Activated naive CD8-positive, alpha-beta T cell treated with anti-CD3 and anti-CD28 coated beads, Interleukin-2, amount 50 U/mL, for 24 hours (primary cell): Measurements from ENCODE around the gene ZFP36L1.
A peak's percentile ranks its signal among the peaks of the same experiment; 100 is the strongest.

Experiments used
- ATAC-seq: fragments of 150-1000 bp; cut with Tn5 transposase; one replicate; pipeline ENCODE4 v1.10.0; 2021
- DNase-seq: peaks from one replicate; pipeline ENCODE4 v3.0.0; 2021
- H3K27ac Mint-ChIP-seq: one replicate; pipeline ENCODE4 v1.8.0; 2021; ENCODE audit warnings: mild to moderate bottlenecking, mixed read lengths
- H3K27me3 Mint-ChIP-seq: one replicate; pipeline ENCODE4 v1.8.0; 2021; ENCODE audit warnings: mixed read lengths
- H3K36me3 Mint-ChIP-seq: one replicate; pipeline ENCODE4 v1.8.0; 2021; ENCODE audit warnings: low read depth, mixed read lengths
- H3K4me1 Mint-ChIP-seq: one replicate; pipeline ENCODE4 v1.8.0; 2021; ENCODE audit warnings: mixed read lengths
- H3K4me3 Mint-ChIP-seq: one replicate; pipeline ENCODE4 v1.8.0; 2021; ENCODE audit warnings: mild to moderate bottlenecking, moderate library complexity, mixed read lengths
- H3K9me3 Mint-ChIP-seq: one replicate; pipeline ENCODE4 v1.8.0; 2021; ENCODE audit warnings: mixed read lengths

The ZFP36L1 gene, protein sequence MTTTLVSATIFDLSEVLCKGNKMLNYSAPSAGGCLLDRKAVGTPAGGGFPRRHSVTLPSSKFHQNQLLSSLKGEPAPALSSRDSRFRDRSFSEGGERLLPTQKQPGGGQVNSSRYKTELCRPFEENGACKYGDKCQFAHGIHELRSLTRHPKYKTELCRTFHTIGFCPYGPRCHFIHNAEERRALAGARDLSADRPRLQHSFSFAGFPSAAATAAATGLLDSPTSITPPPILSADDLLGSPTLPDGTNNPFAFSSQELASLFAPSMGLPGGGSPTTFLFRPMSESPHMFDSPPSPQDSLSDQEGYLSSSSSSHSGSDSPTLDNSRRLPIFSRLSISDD

DNA sequence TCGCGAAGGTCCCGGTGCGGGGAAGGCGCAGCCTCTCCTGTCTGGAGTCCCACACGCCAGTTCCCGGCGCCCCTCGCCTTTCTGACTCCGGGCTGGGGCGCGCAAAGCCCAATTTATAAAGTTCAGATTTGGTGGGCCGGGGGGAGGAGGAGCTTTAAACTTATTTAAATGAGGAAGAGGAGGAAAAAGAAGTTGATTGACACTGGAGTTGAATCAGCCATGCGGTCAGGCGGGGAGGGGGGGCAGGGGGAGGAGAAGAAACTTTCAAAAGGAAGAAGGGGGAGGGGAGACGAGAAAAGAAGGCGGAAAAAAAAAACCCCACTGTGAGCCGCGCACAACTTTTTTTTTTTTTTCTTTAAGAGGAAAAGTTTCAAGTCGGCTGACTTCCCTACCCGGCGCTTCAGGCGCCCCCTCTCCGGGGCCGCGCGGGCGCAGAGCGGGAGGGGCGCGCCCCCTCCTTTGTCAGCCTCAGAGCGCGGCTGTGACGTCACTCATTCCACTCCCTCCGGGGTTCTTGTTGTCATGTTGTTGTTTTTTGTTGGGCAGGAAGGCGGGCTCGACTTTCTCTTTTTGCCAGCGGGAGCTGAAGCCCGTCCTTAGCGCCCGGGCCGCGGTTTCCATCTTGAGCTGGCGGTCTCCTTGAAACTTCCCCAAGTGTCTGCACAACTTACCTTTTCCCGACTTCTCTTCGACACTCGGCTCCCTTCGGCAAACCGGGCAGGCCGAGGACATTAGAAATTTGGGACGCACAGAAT, at the start of gene ZFP36L1:
TSS of gene ZFP36L1 (minus strand) at position 89 of the 755 bp plus-strand sequence. CDS start 129 bp downstream, outside the sequence.
- DNase-seq (peak; percentile 89), ATAC-seq (peak; percentile 13)
- Mint-ChIP-seq H3K9me3 (no peaks in the 10 kb centered on the region), H3K27me3 (peaks cover 3% of the 10 kb centered on the region), H3K4me3 (peak within 1 kb of the TSS; percentile 92), H3K4me1 (peaks cover 56% of the 10 kb centered on the region), H3K27ac (peak within 1 kb of the TSS; percentile 99), H3K36me3 (peaks cover 48% of the 10 kb centered on the region)

DNA sequence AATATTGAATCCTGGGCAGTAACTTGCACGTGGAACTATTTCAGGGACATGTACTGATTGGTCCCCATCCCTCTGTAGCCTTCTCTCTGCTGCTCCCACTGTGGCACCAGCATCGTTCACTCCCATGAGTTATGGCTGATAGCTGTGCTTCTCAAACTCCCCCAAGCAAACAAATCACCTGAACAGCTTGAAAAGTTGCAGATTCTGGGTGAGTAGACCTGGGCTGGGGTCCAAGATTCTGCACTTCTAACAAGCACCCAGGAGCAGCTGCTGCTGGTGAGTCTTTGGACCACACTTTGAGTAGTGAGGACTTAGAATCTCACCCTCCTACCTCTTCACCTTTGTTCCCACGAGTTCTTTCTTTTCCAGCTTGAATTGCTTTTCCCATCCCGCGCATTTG, 49.4 kb upstream of the ZFP36L1 start:
- Mint-ChIP-seq H3K36me3 (peaks cover 4% of the 10 kb centered on the region), H3K27ac (peak overlapping the region; percentile 3), H3K9me3 (peaks cover 3% of the 10 kb centered on the region), H3K4me3 (no peak overlapping the region), H3K4me1 (peaks cover 50% of the 10 kb centered on the region), H3K27me3 (peaks cover 4% of the 10 kb centered on the region)
- DNase-seq = no peak
- ATAC-seq = no peak

DNA sequence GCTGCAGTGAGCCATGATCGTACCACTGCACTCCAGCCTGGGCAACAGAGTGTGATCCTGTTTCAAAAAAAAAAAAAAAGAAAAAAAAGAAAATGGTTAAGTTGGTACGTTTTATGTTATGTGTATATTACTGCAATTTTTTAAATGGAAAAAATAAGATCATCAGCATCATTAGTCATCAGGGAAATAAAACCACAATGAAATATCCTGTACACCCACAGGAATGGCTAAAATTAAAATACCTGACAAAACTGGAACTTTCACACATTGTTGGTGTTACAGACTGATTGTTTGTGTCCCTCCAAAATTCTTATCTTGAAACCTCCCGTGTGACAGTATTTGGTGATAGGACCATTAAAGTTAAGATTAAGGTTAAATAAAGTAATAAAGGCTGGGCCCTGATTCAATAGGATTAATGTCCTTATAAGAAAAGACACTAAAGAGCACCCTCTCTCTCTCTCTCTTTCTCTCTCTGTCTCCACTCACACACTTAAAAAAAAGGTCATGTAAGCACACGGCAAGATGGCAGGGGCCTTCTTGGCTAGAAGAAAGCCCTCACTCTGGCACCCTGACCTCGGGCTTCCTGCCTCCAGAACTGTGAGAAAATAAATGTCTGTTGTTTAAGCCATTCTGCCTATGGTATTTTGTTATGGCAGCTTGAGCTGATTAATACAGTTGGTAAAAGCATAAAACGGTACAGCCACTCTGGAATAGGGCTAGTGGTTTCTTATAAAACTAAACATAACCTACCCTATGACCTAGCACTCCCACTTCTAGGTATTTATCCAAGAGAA, 48.3 kb upstream of the ZFP36L1 start:
- Mint-ChIP-seq H3K4me3 (peak overlapping the region; percentile 59), H3K4me1 (peaks cover 48% of the 10 kb centered on the region), H3K27me3 (peaks cover 4% of the 10 kb centered on the region), H3K36me3 (peaks cover 9% of the 10 kb centered on the region), H3K9me3 (peaks cover 12% of the 10 kb centered on the region), H3K27ac (peak overlapping the region; percentile 94)
- ATAC-seq (peak; percentile 25), DNase-seq (no peak)

DNA sequence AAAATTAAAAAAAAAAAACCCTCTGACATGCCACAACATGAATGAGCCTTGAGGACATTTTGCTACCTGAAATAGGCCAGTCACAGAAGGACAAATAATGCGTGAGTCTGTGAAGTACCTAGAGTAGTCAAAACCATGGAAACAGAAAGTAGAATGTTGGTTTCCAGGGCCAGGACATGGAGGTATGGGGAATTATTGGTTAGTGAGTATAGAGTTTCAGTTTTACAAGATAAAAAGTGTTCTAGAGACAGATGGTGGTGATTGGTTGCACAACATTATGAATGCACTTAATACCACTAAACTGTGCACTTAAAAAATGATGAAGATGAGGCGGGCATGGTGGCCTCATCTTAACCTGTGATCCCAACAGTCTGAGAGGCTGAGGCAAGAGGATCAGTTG, 47.6 kb upstream of the ZFP36L1 start:
- H3K27me3 Mint-ChIP-seq = peaks cover 4% of the 10 kb centered on the region
- H3K27ac Mint-ChIP-seq = peak overlapping the region; percentile 94
- H3K9me3 Mint-ChIP-seq = peaks cover 19% of the 10 kb centered on the region
- peak overlapping the region; percentile 59 for H3K4me3 Mint-ChIP-seq
- peaks cover 16% of the 10 kb centered on the region for H3K36me3 Mint-ChIP-seq
- DNase-seq (no peak), ATAC-seq (peak; percentile 79)
- H3K4me1 Mint-ChIP-seq = peaks cover 49% of the 10 kb centered on the region

DNA sequence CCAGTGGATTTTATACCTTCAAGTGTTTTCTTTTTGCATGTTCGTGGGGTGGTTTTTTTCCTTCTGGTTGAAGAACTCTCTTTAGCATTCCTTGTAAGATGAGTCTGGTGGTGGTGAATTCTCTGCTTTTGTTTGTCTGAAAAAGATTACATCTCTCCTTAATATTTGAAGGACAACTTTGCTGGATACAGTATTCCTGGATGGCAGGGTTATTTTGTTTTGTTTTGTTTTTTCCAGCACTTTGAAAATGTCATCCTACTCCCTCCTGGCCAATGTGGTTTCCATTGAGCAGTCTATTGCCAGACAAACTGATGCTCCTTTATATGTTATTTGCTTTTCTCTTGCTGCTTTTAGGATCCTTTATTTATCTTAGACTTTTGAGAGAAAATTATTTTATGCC, 43.2 kb upstream of the ZFP36L1 start:
- no peak overlapping the region for H3K27ac Mint-ChIP-seq
- DNase-seq (no peak), ATAC-seq (no peak)
- no peak overlapping the region for H3K4me3 Mint-ChIP-seq
- peaks cover 22% of the 10 kb centered on the region for H3K4me1 Mint-ChIP-seq
- H3K9me3 Mint-ChIP-seq = peaks cover 38% of the 10 kb centered on the region
- H3K27me3 Mint-ChIP-seq = no peaks in the 10 kb centered on the region
- peaks cover 23% of the 10 kb centered on the region for H3K36me3 Mint-ChIP-seq

DNA sequence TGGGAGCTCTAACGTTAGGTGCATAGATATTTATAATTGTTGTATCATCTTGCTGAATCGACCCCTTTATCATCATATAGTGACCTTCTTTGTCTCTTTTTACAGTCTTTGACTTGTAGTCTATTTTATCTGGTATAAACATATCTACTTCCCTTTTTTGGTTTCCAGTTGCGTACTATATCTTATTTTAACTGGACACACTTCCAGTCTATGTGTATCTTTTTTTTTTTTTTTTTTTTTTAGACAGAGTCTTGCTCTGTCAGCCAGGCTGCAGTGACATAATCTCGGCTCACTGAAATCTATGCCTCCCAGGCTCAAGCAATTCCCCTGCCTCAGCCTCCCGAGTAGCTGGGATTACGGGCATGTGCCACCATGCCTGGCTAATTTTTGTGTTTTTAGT, 41.9 kb upstream of the ZFP36L1 start:
- DNase-seq = no peak
- Mint-ChIP-seq H3K36me3 (peaks cover 23% of the 10 kb centered on the region), H3K4me1 (peaks cover 11% of the 10 kb centered on the region), H3K9me3 (peaks cover 39% of the 10 kb centered on the region), H3K27ac (no peak overlapping the region), H3K27me3 (no peaks in the 10 kb centered on the region), H3K4me3 (no peak overlapping the region)
- no peak for ATAC-seq

DNA sequence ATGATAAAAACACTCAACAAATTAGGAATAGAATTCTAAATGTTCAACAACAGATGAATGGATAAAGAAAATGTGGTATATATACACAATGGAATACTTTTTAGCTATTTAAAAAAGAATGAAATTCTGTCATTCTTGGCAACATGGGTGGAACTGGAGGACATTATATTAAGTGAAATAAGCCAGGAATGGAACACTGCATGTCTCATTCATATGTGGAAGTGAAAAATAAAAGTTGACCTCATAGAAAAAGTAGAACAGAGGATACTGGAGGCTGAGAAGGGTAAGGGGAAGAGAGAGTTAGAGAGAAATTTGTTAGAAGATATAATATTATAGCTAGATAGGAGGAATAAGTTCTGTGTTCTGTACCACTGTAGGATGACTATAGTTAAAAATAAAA, 35.8 kb upstream of the ZFP36L1 start:
- Mint-ChIP-seq H3K4me1 (peaks cover 5% of the 10 kb centered on the region), H3K27ac (no peak overlapping the region), H3K9me3 (peaks cover 12% of the 10 kb centered on the region), H3K27me3 (no peaks in the 10 kb centered on the region), H3K4me3 (no peak overlapping the region), H3K36me3 (no peaks in the 10 kb centered on the region)
- ATAC-seq = no peak
- DNase-seq = no peak

DNA sequence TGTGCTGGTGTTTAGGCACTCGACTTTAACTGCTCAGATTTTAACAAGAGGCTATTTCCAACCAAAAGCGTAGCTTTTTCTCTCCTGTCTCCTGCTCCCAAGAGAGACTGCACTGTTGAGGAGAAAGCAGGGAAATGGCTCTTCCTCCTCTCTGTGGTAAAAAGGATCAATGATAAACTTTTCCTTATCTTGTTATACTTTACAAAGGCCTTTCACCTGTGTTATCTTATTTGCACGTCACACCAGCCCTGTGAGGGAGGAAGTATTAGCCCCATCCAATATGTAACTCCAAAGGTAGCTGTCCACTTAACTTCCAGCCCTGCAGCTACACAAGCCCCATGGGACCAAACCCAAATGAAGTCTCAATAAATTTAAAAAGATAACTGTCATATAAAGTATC, 32.9 kb upstream of the ZFP36L1 start:
- Mint-ChIP-seq H3K4me3 (no peak overlapping the region), H3K9me3 (no peaks in the 10 kb centered on the region), H3K27ac (no peak overlapping the region), H3K36me3 (no peaks in the 10 kb centered on the region), H3K27me3 (no peaks in the 10 kb centered on the region), H3K4me1 (peaks cover 25% of the 10 kb centered on the region)
- no peak for DNase-seq
- no peak for ATAC-seq

DNA sequence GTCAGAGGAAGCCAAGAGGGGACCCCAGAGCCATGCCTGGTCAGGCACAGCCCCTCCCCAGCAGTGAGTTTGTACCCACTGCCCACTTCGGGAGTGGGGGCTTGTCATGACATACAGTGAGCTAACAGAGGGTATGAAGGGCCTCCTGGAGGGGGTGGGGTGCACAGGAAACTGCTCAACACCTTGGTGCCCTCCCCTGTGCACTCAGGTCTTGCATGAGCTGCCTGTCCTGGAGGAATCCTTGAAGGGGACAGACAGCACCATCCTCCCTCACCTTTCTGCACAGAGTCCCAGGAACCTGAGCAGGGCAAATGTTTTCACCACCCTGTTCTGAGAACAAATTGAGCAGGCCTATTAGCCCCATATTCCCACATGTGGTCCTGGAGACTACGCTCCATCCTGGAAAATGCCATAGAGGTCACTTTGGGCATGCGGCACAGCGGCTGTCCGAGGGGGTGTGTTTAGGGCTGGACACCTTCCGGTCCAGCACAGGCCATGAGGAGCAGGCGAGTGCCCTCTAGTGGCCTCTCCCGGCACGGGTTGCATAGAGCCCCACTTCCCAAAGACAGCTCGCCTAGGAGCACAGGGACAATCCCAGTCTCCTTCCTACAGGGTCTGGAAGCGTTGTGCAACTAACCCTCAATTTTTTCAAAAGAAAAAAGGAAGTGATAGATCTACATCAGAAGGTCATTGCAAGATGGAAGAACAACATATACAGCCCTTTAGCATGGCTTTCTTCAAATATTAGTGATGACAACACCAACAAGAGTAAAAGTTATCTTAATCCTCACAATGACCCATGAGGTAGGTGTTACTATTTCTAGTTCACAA, 31.9 kb upstream of the ZFP36L1 start:
- Mint-ChIP-seq H3K4me1 (peaks cover 35% of the 10 kb centered on the region), H3K36me3 (no peaks in the 10 kb centered on the region), H3K27ac (no peak overlapping the region), H3K4me3 (no peak overlapping the region), H3K9me3 (no peaks in the 10 kb centered on the region), H3K27me3 (no peaks in the 10 kb centered on the region)
- DNase-seq = peak; percentile 62
- no peak for ATAC-seq

DNA sequence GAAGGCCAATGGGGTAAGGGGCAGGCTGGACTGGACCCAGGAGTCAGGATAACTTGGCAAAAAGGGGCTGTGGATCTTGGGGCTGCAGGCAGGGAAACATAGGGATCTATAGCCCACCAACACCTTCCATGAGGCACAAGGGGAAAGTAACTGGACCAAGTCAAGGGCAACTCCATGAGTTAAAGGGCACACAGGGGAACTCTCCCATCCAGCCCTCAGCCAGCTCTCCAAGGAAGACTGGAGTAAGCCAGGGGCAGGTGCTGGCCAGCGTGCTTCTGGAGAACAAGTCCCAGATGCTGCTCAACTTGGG, 31.3 kb upstream of the ZFP36L1 start:
- no peak overlapping the region for H3K4me3 Mint-ChIP-seq
- no peaks in the 10 kb centered on the region for H3K9me3 Mint-ChIP-seq
- H3K4me1 Mint-ChIP-seq = peaks cover 40% of the 10 kb centered on the region
- H3K27me3 Mint-ChIP-seq = no peaks in the 10 kb centered on the region
- ATAC-seq (no peak), DNase-seq (no peak)
- no peak overlapping the region for H3K27ac Mint-ChIP-seq
- H3K36me3 Mint-ChIP-seq = no peaks in the 10 kb centered on the region

DNA sequence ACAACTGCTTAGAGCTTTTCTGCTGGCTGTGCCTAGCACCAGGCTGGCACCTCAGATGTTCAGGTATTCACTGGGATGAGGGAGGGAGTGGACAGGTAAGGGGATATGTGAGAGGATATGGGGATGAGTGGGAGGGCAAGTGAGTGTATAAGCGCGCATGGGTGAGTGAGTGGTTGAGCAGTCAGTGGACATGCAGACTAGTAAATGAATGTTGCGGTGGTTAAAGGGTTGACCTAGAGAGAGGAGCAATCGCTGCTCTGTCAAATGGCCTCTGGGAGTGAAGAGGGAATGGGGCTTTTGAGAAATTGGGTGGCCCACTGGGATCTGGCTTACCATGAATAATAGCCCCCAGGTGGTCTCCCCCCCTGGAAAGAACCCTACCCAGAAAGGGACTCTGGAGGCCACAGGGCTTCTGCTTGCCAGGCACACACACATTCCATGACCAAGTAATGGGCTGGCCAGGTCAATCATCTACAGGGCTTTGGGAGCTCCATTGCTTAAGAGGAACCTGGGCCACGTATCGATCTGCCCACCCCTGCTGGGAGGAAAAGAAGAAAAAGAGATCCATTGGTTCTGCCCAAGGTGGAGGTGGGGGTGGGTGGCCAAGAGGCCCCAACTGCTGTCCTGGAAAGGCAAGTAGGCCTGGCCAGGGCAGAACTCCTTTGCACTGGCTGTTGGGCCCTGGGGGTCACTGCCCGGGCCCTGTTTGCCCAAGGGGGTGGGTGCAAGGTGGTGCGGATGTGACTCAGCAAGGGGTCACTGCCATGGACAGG, 30.8 kb upstream of the ZFP36L1 start:
- Mint-ChIP-seq H3K4me3 (no peak overlapping the region), H3K27me3 (no peaks in the 10 kb centered on the region), H3K36me3 (no peaks in the 10 kb centered on the region), H3K4me1 (peaks cover 43% of the 10 kb centered on the region), H3K27ac (no peak overlapping the region), H3K9me3 (no peaks in the 10 kb centered on the region)
- no peak for DNase-seq
- ATAC-seq = no peak

DNA sequence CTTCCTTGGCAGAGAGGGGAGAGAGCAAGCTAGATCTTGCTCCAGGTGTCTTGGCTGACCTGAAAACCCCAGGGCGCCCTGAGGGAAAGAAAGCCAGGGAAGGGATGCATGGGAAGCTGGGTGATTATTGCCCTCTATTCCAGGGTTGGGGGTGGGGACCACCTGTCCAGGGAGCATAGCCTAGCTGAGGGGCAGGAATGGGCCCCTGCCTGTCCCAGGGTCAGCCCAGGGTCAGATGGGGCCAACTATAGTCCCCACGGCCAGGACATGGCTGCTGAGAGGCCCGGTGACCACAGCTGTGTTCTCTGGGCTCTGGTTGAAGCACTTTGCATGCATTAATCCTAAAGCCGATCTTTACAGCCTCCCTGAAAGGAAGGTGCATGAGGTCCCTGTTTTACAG, 30.1 kb upstream of the ZFP36L1 start:
- H3K27ac Mint-ChIP-seq = no peak overlapping the region
- ATAC-seq (no peak), DNase-seq (no peak)
- H3K4me1 Mint-ChIP-seq = peaks cover 50% of the 10 kb centered on the region
- no peaks in the 10 kb centered on the region for H3K27me3 Mint-ChIP-seq
- H3K9me3 Mint-ChIP-seq = no peaks in the 10 kb centered on the region
- no peaks in the 10 kb centered on the region for H3K36me3 Mint-ChIP-seq
- H3K4me3 Mint-ChIP-seq = no peak overlapping the region

DNA sequence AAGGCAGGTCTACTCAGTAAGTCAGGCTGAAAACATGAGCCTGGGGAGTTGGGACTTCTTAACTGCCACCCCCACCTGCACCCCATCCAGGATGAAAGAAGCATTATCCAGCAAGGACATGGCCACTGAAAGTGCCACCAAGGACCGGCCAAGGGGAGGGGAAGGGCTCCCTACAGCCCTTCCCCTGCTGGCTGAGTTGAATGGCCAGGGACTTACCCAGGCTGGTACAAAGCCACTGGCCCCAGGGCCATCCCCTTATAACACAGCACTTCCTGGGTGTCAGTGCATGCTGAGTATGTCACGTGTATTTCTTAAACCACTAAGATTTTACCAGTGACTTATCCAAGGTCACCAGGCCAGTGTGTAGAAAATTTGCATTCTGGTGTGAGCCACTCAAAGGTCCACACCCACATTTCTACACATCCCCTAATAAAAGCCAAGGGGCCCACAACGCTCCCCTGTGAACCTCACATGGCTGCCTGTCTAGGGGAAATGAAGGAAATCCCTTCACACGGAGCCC, 29.3 kb upstream of the ZFP36L1 start:
- Mint-ChIP-seq H3K36me3 (no peaks in the 10 kb centered on the region), H3K27me3 (no peaks in the 10 kb centered on the region), H3K27ac (peak overlapping the region; percentile 4), H3K4me3 (no peak overlapping the region), H3K4me1 (peaks cover 56% of the 10 kb centered on the region), H3K9me3 (no peaks in the 10 kb centered on the region)
- peak; percentile 41 for ATAC-seq
- DNase-seq = no peak
